Measurements from ENCODE around the gene TMEM266. TPM values are rescaled to one million over a fixed set of nuclear protein-coding genes. Genes with fewer than 3 reads are reported as not detected.

Gene TMEM266
- total and polyA plus RNA-seq, 3 donors from 2014 or later = 4.2 to 12.4 (median 6.0) TPM

- no peak for DNase-seq
- no peaks in the 10 kb centered on the region for H3K4me1 ChIP-seq
- no peak overlapping the region for H3K27ac ChIP-seq
- WGBS, 2 donors = 62 to 73% methylated on average over 5 of the region's 5 CpGs
- H3K9me3 ChIP-seq = no peaks in the 10 kb centered on the region
- H3K36me3 ChIP-seq (ENCODE audit: low read depth, missing control alignments) = no peaks in the 10 kb centered on the region
- no peaks in the 10 kb centered on the region for H3K27me3 ChIP-seq
- intact Hi-C loops (cut with DNase I; ENCODE audit: low total_unique reads) = no loop called here
- TF ChIP-seq CTCF (IDR thresholded peaks at IDR 0.05) (no peak), POLR2A (IDR thresholded peaks at IDR 0.05) (no peak)
- H3K4me3 ChIP-seq = no peak overlapping the region
These were observed 6.0 kb downstream of the TMEM266 start for GRCh38 chr15:76065793-76066192.

- H3K9me3 ChIP-seq = no peaks in the 10 kb centered on the region
- intact Hi-C loops (cut with DNase I; ENCODE audit: low total_unique reads) = no loop called here
- H3K36me3 ChIP-seq (ENCODE audit: low read depth, missing control alignments) = no peaks in the 10 kb centered on the region
- H3K4me1 ChIP-seq = no peaks in the 10 kb centered on the region
- no peak for TF ChIP-seq CTCF (IDR thresholded peaks at IDR 0.05)
- no peak for TF ChIP-seq POLR2A (IDR thresholded peaks at IDR 0.05)
- no peak overlapping the region for H3K4me3 ChIP-seq
- no peaks in the 10 kb centered on the region for H3K27me3 ChIP-seq
- DNase-seq = no peak
- no peak overlapping the region for H3K27ac ChIP-seq
These were observed 10.4 kb downstream of the TMEM266 start for GRCh38 chr15:76070192-76070591.

GRCh38 chr15:76070921-76071635, 11.3 kb downstream of the TMEM266 start:
- no peaks in the 10 kb centered on the region for H3K36me3 ChIP-seq (ENCODE audit: low read depth, missing control alignments)
- H3K4me3 ChIP-seq = no peak overlapping the region
- H3K27ac ChIP-seq = no peak overlapping the region
- TF ChIP-seq CTCF (IDR thresholded peaks at IDR 0.05) (no peak), POLR2A (IDR thresholded peaks at IDR 0.05) (no peak)
- H3K27me3 ChIP-seq = no peaks in the 10 kb centered on the region
- intact Hi-C loops (cut with DNase I; ENCODE audit: low total_unique reads) = no loop called here
- no peaks in the 10 kb centered on the region for H3K4me1 ChIP-seq
- H3K9me3 ChIP-seq = no peaks in the 10 kb centered on the region
- 91% methylated on average over 4 of the region's 4 CpGs for WGBS, 2 donors
- no peak for DNase-seq

- Histone ChIP-seq H3K27ac (no peak overlapping the region), H3K36me3 (ENCODE audit: low read depth, missing control alignments) (no peaks in the 10 kb centered on the region), H3K4me1 (no peaks in the 10 kb centered on the region), H3K27me3 (no peaks in the 10 kb centered on the region), H3K9me3 (no peaks in the 10 kb centered on the region), H3K4me3 (no peak overlapping the region)
- TF ChIP-seq CTCF (IDR thresholded peaks at IDR 0.05) (no peak), POLR2A (IDR thresholded peaks at IDR 0.05) (no peak)
- no peak for DNase-seq
- intact Hi-C loops (cut with DNase I; ENCODE audit: low total_unique reads) = no loop called here
- WGBS, 2 donors = 85 to 88% methylated on average over 7 of the region's 7 CpGs
These were observed 12.0 kb downstream of the TMEM266 start for GRCh38 chr15:76071806-76072205.

GRCh38 chr15:76073554-76073953, 13.8 kb downstream of the TMEM266 start:
- TF ChIP-seq CTCF (IDR thresholded peaks at IDR 0.05) = no peak
- no peak for TF ChIP-seq POLR2A (IDR thresholded peaks at IDR 0.05)
- Histone ChIP-seq H3K9me3 (no peaks in the 10 kb centered on the region), H3K27me3 (no peaks in the 10 kb centered on the region), H3K4me1 (no peaks in the 10 kb centered on the region), H3K27ac (no peak overlapping the region), H3K4me3 (no peak overlapping the region), H3K36me3 (ENCODE audit: low read depth, missing control alignments) (no peaks in the 10 kb centered on the region)
- no peak for DNase-seq
- intact Hi-C loops (cut with DNase I; ENCODE audit: low total_unique reads) = no loop called here
- whole genome bisulfite sequencing, 2 donors = 77 to 83% methylated on average over 2 of the region's 2 CpGs

Data from testis (tissue), 3 donors.